OCI-M2 (cell line): ENCODE results near the gene CDC42BPA.
"Not testable (repeated sequence)": the region's sequence is repeated elsewhere in the genome, so short reads cannot be mapped to it uniquely, and the experiment has no call there.

ENCODE experiments used
- DNase-seq: peaks from one replicate; lab custom pipeline; 2025; ENCODE audit not compliant: unreplicated experiment; lab: John Stamatoyannopoulos, UW

The CDC42BPA gene

GRCh38 chr1:227318016-227318852 lies at the start of gene CDC42BPA:
Gene CDC42BPA, minus strand, starts transcription at chr1:227318492. Its CDS starts 1,310 bp downstream, at chr1:227317182.
- DNase-seq = no peak

GRCh38 chr1:227368009-227368408 lies 49.7 kb upstream of the CDC42BPA start:
- DNase-seq = no peak

GRCh38 chr1:227365473-227366431 lies 47.5 kb upstream of the CDC42BPA start:
- no peak for DNase-seq

- no peak for DNase-seq
Measured at GRCh38 chr1:227364657-227365056, 46.4 kb upstream of the CDC42BPA start.

GRCh38 chr1:227363825-227364224 lies 45.5 kb upstream of the CDC42BPA start:
- no peak for DNase-seq

- no peak for DNase-seq
Measured at GRCh38 chr1:227362039-227362438, 43.7 kb upstream of the CDC42BPA start.

GRCh38 chr1:227357927-227358302 lies 39.6 kb upstream of the CDC42BPA start:
- DNase-seq = no peak

GRCh38 chr1:227357171-227357926 lies 39.1 kb upstream of the CDC42BPA start:
- DNase-seq = no peak

GRCh38 chr1:227356620-227357146 lies 38.4 kb upstream of the CDC42BPA start:
- DNase-seq = no peak

- DNase-seq = no peak
Measured at GRCh38 chr1:227355542-227356245, 37.4 kb upstream of the CDC42BPA start.

GRCh38 chr1:227353186-227353585 lies 34.9 kb upstream of the CDC42BPA start:
- no peak for DNase-seq

- not testable (repeated sequence) for DNase-seq
Measured at GRCh38 chr1:227352164-227352563, 33.9 kb upstream of the CDC42BPA start.

- no peak for DNase-seq
Measured at GRCh38 chr1:227351443-227351842, 33.2 kb upstream of the CDC42BPA start.

- DNase-seq = no peak
Measured at GRCh38 chr1:227349967-227350366, 31.7 kb upstream of the CDC42BPA start.

GRCh38 chr1:227343727-227344551 lies 25.6 kb upstream of the CDC42BPA start:
- DNase-seq = no peak

- no peak for DNase-seq
Measured at GRCh38 chr1:227343206-227343605, 24.9 kb upstream of the CDC42BPA start.

GRCh38 chr1:227342075-227342829 lies 24.0 kb upstream of the CDC42BPA start:
- no peak for DNase-seq

GRCh38 chr1:227336136-227336535 lies 17.8 kb upstream of the CDC42BPA start:
- not testable (repeated sequence) for DNase-seq
